H9 (cell line): Measurements from ENCODE around the gene SLC6A18. TPM values are rescaled to one million over a fixed set of nuclear protein-coding genes. Genes with fewer than 3 reads are reported as not detected.

Experiments
- DNase-seq: peaks from one replicate; pipeline ENCODE4 v3.0.0-alpha.2; 2017
- H2AFZ ChIP-seq: one replicate; pipeline ENCODE4 v1.6.1; 2013; ENCODE audit warnings: mild to moderate bottlenecking, low read length, control low read depth, moderate library complexity
- H2AK5ac ChIP-seq: 2 replicates; pipeline ENCODE4 v1.6.1; 2013; ENCODE audit warnings: low read length, control low read depth, mixed read lengths; ENCODE audit not compliant: insufficient read length
- H2BK120ac ChIP-seq: one replicate; pipeline ENCODE4 v1.6.1; 2013; ENCODE audit warnings: low read depth, mild to moderate bottlenecking, low read length, control low read depth, inconsistent platforms; ENCODE audit not compliant: poor library complexity, severe bottlenecking
- H2BK12ac ChIP-seq: 2 replicates; pipeline ENCODE4 v1.6.1; 2013; ENCODE audit warnings: low read length, control low read depth, mixed read lengths, low read depth; ENCODE audit not compliant: insufficient read length
- H2BK15ac ChIP-seq: 2 replicates; pipeline ENCODE4 v1.6.1; 2013; ENCODE audit warnings: low read depth, low read length, control low read depth
- H2BK20ac ChIP-seq: one replicate; pipeline ENCODE4 v1.6.1; 2013; ENCODE audit warnings: low read depth, mild to moderate bottlenecking, low read length, control low read depth, inconsistent platforms; ENCODE audit not compliant: poor library complexity, severe bottlenecking
- H2BK5ac ChIP-seq: 2 replicates; pipeline ENCODE4 v1.6.1; 2013; ENCODE audit warnings: low read length, control low read depth, mixed read lengths; ENCODE audit not compliant: insufficient read length
- H3K14ac ChIP-seq: 2 replicates; pipeline ENCODE4 v1.6.1; 2013; ENCODE audit warnings: low read length, control low read depth; ENCODE audit not compliant: insufficient read depth
- H3K18ac ChIP-seq: 2 replicates; pipeline ENCODE4 v1.6.1; 2013; ENCODE audit warnings: low read depth, mild to moderate bottlenecking, mixed read lengths, low read length, control low read depth; ENCODE audit not compliant: insufficient read length
- H3K23ac ChIP-seq: 2 replicates; pipeline ENCODE4 v1.6.1; 2013; ENCODE audit warnings: low read length, control low read depth, mixed read lengths, low read depth; ENCODE audit not compliant: insufficient read length
- H3K23me2 ChIP-seq: 2 replicates; pipeline ENCODE4 v1.6.1; 2013; ENCODE audit warnings: low read depth, mild to moderate bottlenecking, mixed read lengths, low read length, control low read depth; ENCODE audit not compliant: insufficient read length, poor library complexity, severe bottlenecking
- H3K27ac ChIP-seq: 2 replicates; pipeline ENCODE4 v1.5.1; 2013; ENCODE audit warnings: low read length, control low read depth, mixed read lengths, low read depth; ENCODE audit not compliant: insufficient read length
- H3K27me3 ChIP-seq: 2 replicates; pipeline ENCODE4 v1.6.1; 2013; ENCODE audit warnings: low read length, control low read depth, inconsistent platforms; ENCODE audit not compliant: insufficient read depth
- H3K4ac ChIP-seq: 2 replicates; pipeline ENCODE4 v1.6.1; 2013; ENCODE audit warnings: low read depth, mild to moderate bottlenecking, control low read depth, inconsistent platforms, low read length, moderate library complexity
- H3K4me1 ChIP-seq: 2 replicates; pipeline ENCODE4 v1.6.1; 2013; ENCODE audit warnings: low read length, control low read depth, inconsistent platforms; ENCODE audit not compliant: insufficient read depth
- H3K4me2 ChIP-seq: 2 replicates; pipeline ENCODE4 v1.6.1; 2013; ENCODE audit warnings: low read length, control low read depth, mixed read lengths; ENCODE audit not compliant: insufficient read length, insufficient read depth
- H3K56ac ChIP-seq: 2 replicates; pipeline ENCODE4 v1.6.1; 2013; ENCODE audit warnings: low read depth, mild to moderate bottlenecking, mixed read lengths, low read length, control low read depth; ENCODE audit not compliant: insufficient read length
- H3K79me1 ChIP-seq: 2 replicates; pipeline ENCODE4 v1.6.1; 2013; ENCODE audit warnings: low read depth, mild to moderate bottlenecking, moderate library complexity, low read length, control low read depth, inconsistent platforms; ENCODE audit not compliant: insufficient read depth, poor library complexity, severe bottlenecking
- H3K79me2 ChIP-seq: 2 replicates; pipeline ENCODE4 v1.6.1; 2013; ENCODE audit warnings: low read length, control low read depth, inconsistent platforms; ENCODE audit not compliant: insufficient read depth
- H3K9ac ChIP-seq: 2 replicates; pipeline ENCODE4 v1.6.1; 2013; ENCODE audit warnings: low read length, control low read depth, mixed read lengths; ENCODE audit not compliant: insufficient read length; ENCODE audit errors: extremely low read depth
- H3K9me3 ChIP-seq: one replicate; pipeline ENCODE4 v1.6.1; 2013; ENCODE audit warnings: low read depth, low read length, inconsistent platforms; ENCODE audit not compliant: control insufficient read depth
- H3T11ph ChIP-seq: one replicate; pipeline ENCODE4 v1.6.1; 2013; ENCODE audit warnings: mild to moderate bottlenecking, low read length, control low read depth, inconsistent platforms
- H4K20me1 ChIP-seq: one replicate; pipeline ENCODE4 v1.6.1; 2013; ENCODE audit not compliant: control insufficient read depth, insufficient read length, insufficient read depth
- H4K5ac ChIP-seq: 2 replicates; pipeline ENCODE4 v1.6.1; 2013; ENCODE audit warnings: low read depth, mild to moderate bottlenecking, mixed read lengths, low read length, control low read depth; ENCODE audit not compliant: insufficient read length
- H4K8ac ChIP-seq: replicated peaks from 2 replicates; pipeline ENCODE4 v1.6.1; 2013; ENCODE audit warnings: low read length, control low read depth, mixed read lengths, low read depth; ENCODE audit not compliant: insufficient read length
- H4K91ac ChIP-seq: 2 replicates; pipeline ENCODE4 v1.6.1; 2013; ENCODE audit warnings: low read depth, mild to moderate bottlenecking, moderate library complexity, mixed read lengths, low read length, control low read depth; ENCODE audit not compliant: insufficient read length
- H3K27ac Mint-ChIP-seq, 3 experiments: 2 replicates in 2 of 3; 3 replicates in 1 of 3; pipeline ENCODE4 v1.8.0; 2020 to 2021; ENCODE audit warnings: mixed read lengths in 3 of 3, mild to moderate bottlenecking in 1 of 3, moderate library complexity in 1 of 3
- H3K27me3 Mint-ChIP-seq: 2 replicates; pipeline ENCODE4 v1.8.0; 2021; ENCODE audit warnings: low read depth, mild to moderate bottlenecking, moderate library complexity, mixed read lengths
- H3K36me3 Mint-ChIP-seq, 3 experiments: 2 replicates in 2 of 3; 3 replicates in 1 of 3; pipeline ENCODE4 v1.8.0; 2020 to 2021; ENCODE audit warnings: low read depth in 3 of 3, mixed read lengths in 3 of 3; ENCODE audit not compliant: insufficient read depth in 1 of 3
- H3K4me1 Mint-ChIP-seq, 2 experiments: 2 replicates each; pipeline ENCODE4 v1.8.0; 2020; ENCODE audit warnings: mixed read lengths in 2 of 2
- H3K4me3 Mint-ChIP-seq, 2 experiments: 2 replicates in 1 of 2; 3 replicates in 1 of 2; pipeline ENCODE4 v1.8.0; 2020 to 2021; ENCODE audit warnings: mild to moderate bottlenecking in 2 of 2, mixed read lengths in 2 of 2, moderate library complexity in 1 of 2
- H3K9me3 Mint-ChIP-seq, 2 experiments: 2 replicates in 1 of 2; 3 replicates in 1 of 2; pipeline ENCODE4 v1.8.0; 2020; ENCODE audit warnings: mild to moderate bottlenecking in 2 of 2, mixed read lengths in 2 of 2, moderate library complexity in 1 of 2
- CTCF ChIP-seq: fragments of 200-600 bp; sonication (generic); conservative IDR thresholded peaks from 3 replicates; pipeline ENCODE4 v1.8.0; 2021; ENCODE audit warnings: antibody characterized with exemption, mild to moderate bottlenecking
- WGBS: extraction: QIAGEN DNeasy Blood & Tissue Kit; methylation state at CpG from one replicate; pipeline ENCODE4 v1.1.7; 2013; ENCODE audit warnings: missing lambda C conversion rate, low lambda C conversion rate, mixed read lengths; ENCODE audit not compliant: insufficient read length; ENCODE audit errors: extremely low coverage; 5-methylcytosine and 5-hydroxymethylcytosine counted together
- total RNA-seq: library from RNA; stranded (reverse); gene quantifications from 2 replicates; pipeline ENCODE4 v1.2.1, GENCODE V29; 2021

SLC6A18 gene
- total RNA-seq, 1 experiment from 2014 or later: not detected

GRCh38 chr5:1209896-1210776 lies 15.0 kb upstream of the SLC6A18 start:
- Histone ChIP-seq H3K4ac (no peak overlapping the region), H3T11ph (no peak overlapping the region), H2AFZ (no peak overlapping the region), H2BK12ac (no peak overlapping the region), H3K79me2 (no peaks in the 10 kb centered on the region), H3K79me1 (no peaks in the 10 kb centered on the region), H4K20me1 (peaks cover 3% of the 10 kb centered on the region), H3K56ac (no peak overlapping the region), H3K9ac (no peak overlapping the region), H4K91ac (no peak overlapping the region), H3K4me1 (no peaks in the 10 kb centered on the region), H2BK15ac (no peak overlapping the region), H2BK20ac (no peak overlapping the region), H2AK5ac (no peak overlapping the region), H3K23me2 (no peaks in the 10 kb centered on the region), H2BK120ac (no peak overlapping the region), H4K8ac (no peak overlapping the region), H3K14ac (no peak overlapping the region), H3K27ac (no peak overlapping the region), H3K4me2 (no peak overlapping the region), H3K18ac (no peak overlapping the region), H3K9me3 (no peaks in the 10 kb centered on the region), H3K23ac (no peak overlapping the region), H4K5ac (no peak overlapping the region), H3K27me3 (no peaks in the 10 kb centered on the region), H2BK5ac (no peak overlapping the region)
- Mint-ChIP-seq H3K4me3 (no peak overlapping the region), H3K27me3 (peaks cover 8% of the 10 kb centered on the region), H3K4me1 (peaks cover 5 to 11% of the 10 kb centered on the region in 2 experiments), H3K36me3 (no peaks in the 10 kb centered on the region), H3K27ac (no peak overlapping the region), H3K9me3 (peaks cover 0 to 6% of the 10 kb centered on the region in 2 experiments; a peak in 2 of 5 replicates)
- WGBS: no CpG with 5 or more reads among the region's 21 CpGs
- DNase-seq: no peak
- TF ChIP-seq CTCF: no peak
